ENCODE data around the gene TSC22D3.

Gene TSC22D3

GRCh38 chrX:107760304-107761077 lies 15.1 kb downstream of the TSC22D3 start:
- no peak for DNase-seq

GRCh38 chrX:107758231-107758766 lies 17.3 kb downstream of the TSC22D3 start:
- no peak for DNase-seq

GRCh38 chrX:107755721-107756120 lies 19.9 kb downstream of the TSC22D3 start:
- no peak for DNase-seq

GRCh38 chrX:107753187-107753586 lies 22.4 kb downstream of the TSC22D3 start:
- DNase-seq, result no peak

GRCh38 chrX:107752714-107753113 lies 22.9 kb downstream of the TSC22D3 start:
- DNase-seq, result no peak

- DNase-seq, result no peak
These were observed 23.5 kb downstream of the TSC22D3 start for GRCh38 chrX:107752043-107752442.

- DNase-seq, result no peak
These were observed 24.6 kb downstream of the TSC22D3 start for GRCh38 chrX:107750861-107751445.

- DNase-seq, result no peak
These were observed 25.3 kb downstream of the TSC22D3 start for GRCh38 chrX:107750263-107750662.

- DNase-seq, result no peak
These were observed 27.1 kb downstream of the TSC22D3 start for GRCh38 chrX:107748506-107748905.

- DNase-seq, result no peak
These were observed 27.9 kb downstream of the TSC22D3 start for GRCh38 chrX:107747596-107748161.

GRCh38 chrX:107744868-107745267 lies 30.7 kb downstream of the TSC22D3 start:
- no peak for DNase-seq

GRCh38 chrX:107743995-107744394 lies 31.6 kb downstream of the TSC22D3 start:
- DNase-seq, result no peak

- DNase-seq, result no peak
These were observed 32.8 kb downstream of the TSC22D3 start for GRCh38 chrX:107742700-107743191.

GRCh38 chrX:107741404-107741790 lies 34.2 kb downstream of the TSC22D3 start:
- no peak for DNase-seq

GRCh38 chrX:107739541-107739940 lies 36.0 kb downstream of the TSC22D3 start:
- no peak for DNase-seq

- DNase-seq, result no peak
These were observed 36.8 kb downstream of the TSC22D3 start for GRCh38 chrX:107738768-107739167.

GRCh38 chrX:107738272-107738671 lies 37.3 kb downstream of the TSC22D3 start:
- no peak for DNase-seq

GRCh38 chrX:107736781-107737531 lies 38.6 kb downstream of the TSC22D3 start:
- DNase-seq, result no peak

GRCh38 chrX:107734646-107735045 lies 40.9 kb downstream of the TSC22D3 start:
- DNase-seq, result no peak

GRCh38 chrX:107733686-107734085 lies 41.9 kb downstream of the TSC22D3 start:
- DNase-seq, result no peak

GRCh38 chrX:107731831-107732502 lies 43.6 kb downstream of the TSC22D3 start:
- DNase-seq, result no peak

- DNase-seq, result no peak
These were observed 44.4 kb downstream of the TSC22D3 start for GRCh38 chrX:107730991-107731766.
